Activated T-cell treated with anti-CD3 and anti-CD28 coated beads, Interleukin-2, amount 50 U/mL, for 24 hours (primary cell): ENCODE results near the gene GGCX.
"Not testable (repeated sequence)": the region's sequence is repeated elsewhere in the genome, so short reads cannot be mapped to it uniquely, and the experiment has no call there.

Experiments used
- DNase-seq: peaks from one replicate; pipeline ENCODE4 v3.0.0-alpha.2; 2020
- H3K27ac Mint-ChIP-seq: 2 replicates; pipeline ENCODE4 v1.8.0; 2020; ENCODE audit warnings: mild to moderate bottlenecking, mixed read lengths
- H3K27me3 Mint-ChIP-seq: 2 replicates; pipeline ENCODE4 v1.8.0; 2020; ENCODE audit warnings: mixed read lengths
- H3K36me3 Mint-ChIP-seq: 2 replicates; pipeline ENCODE4 v1.8.0; 2020; ENCODE audit warnings: low read depth, mixed read lengths
- H3K4me1 Mint-ChIP-seq: 2 replicates; pipeline ENCODE4 v1.8.0; 2020; ENCODE audit warnings: low read depth, mixed read lengths
- H3K4me3 Mint-ChIP-seq: 2 replicates; pipeline ENCODE4 v1.8.0; 2020; ENCODE audit warnings: mild to moderate bottlenecking, moderate library complexity, mixed read lengths
- H3K9me3 Mint-ChIP-seq: 2 replicates; pipeline ENCODE4 v1.8.0; 2020; ENCODE audit warnings: mixed read lengths

GGCX gene

DNA sequence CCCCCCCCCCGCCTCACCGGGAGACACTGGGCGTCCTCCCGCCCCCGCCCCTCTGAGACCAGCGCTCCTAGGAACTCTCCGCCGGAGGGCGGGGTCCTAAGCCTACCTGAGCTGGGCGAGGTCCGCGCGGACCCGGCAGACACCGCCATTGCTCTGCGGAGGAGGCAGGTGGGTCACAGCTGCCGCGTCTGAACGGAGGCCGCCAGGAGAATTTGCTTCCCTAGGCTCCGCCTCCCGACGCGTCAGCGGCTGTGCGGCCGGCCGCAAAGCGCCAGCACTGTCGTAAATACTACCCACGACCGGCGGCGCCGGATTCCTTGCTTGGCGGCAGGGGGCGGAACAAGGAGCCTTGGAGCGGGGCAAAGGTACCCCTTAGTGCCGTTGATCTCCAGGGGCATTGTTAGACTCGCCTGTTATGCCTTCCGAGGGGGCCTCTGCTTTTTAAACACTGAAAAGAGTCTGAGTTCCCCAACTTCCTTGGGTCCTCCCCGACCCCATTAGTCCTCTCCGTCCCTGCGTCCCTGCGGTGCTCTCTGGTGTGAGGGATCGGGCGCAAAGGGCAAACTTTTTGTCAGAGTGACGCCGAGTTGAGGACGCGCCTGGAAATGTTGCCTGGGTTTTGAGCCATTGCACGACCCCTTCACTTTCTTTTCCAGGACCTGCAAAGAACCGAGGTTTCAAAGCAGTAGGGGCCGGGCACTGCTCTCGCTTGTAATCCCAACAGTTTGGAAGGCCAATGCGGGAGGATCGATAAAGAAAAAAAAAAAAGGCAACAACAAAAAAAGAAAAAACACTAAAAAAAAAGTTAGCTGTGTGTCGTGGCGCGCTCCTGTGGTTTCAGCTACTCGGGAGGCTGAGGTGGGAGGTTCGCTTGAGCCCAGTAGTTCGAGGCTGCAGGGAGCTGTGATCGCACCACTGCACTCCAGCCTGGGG is at the start of gene GGCX:
Gene GGCX (minus strand): TSS at position 214 of the 933 bp plus-strand sequence. CDS start 65 bp downstream, at position 149.
- no peaks in the 10 kb centered on the region for H3K27me3 Mint-ChIP-seq
- peak within 1 kb of the TSS; percentile 98 for H3K27ac Mint-ChIP-seq
- H3K4me1 Mint-ChIP-seq, result peaks cover 39% of the 10 kb centered on the region
- H3K36me3 Mint-ChIP-seq, result peaks cover 39% of the 10 kb centered on the region
- H3K9me3 Mint-ChIP-seq, result no peaks in the 10 kb centered on the region
- H3K4me3 Mint-ChIP-seq, result peak within 1 kb of the TSS; percentile 94
- DNase-seq, result peak; percentile 97

DNA sequence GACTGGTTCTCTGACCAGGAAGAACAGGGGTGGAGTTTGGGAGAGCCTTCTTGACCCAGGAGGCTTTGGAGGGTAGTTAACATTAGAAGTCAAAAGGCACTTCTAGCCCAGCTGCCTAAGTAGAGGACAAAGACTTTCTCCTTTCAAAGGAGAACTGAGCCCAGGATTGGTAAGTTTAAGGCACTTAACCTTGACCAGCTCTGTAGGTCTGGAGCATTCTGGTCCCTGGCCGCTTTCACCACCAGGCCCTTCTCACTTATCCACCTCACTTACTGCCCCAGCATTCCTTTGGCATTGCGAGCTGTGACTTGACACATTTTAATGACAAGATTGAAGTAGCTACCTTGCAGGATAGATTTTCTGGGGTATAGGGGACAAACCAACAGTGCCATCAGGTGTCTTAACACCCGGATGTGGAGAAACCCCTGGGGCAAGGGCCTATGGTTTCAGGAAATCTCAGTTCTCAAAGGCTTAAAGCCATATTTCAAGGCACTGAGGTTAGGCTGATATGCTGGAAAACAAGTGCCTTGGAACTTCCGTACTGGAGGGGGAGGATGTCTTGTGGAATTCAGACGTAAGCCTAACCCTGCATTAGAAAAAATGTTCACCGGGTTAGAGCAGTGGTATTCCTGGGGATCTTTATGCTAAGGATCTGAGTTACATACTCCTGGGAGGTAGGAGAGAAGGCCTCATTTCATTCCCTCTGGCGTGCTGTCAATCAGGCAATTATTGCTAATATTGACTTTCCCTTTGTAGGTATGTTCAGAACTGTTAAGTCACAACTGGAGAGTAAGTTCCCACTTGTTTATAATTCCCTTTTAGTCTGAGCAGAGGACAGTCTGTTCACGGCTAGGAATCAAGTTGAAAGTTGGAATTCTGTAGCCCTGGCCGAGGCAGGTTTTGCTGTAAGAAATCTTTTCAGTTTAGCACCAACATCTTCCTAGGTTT is 46.2 kb upstream of the GGCX start:
- no peak overlapping the region for H3K4me3 Mint-ChIP-seq
- peaks cover 54% of the 10 kb centered on the region for H3K4me1 Mint-ChIP-seq
- no peak for DNase-seq
- no peaks in the 10 kb centered on the region for H3K27me3 Mint-ChIP-seq
- no peaks in the 10 kb centered on the region for H3K9me3 Mint-ChIP-seq
- peak overlapping the region; percentile 71 for H3K27ac Mint-ChIP-seq
- peaks cover 65% of the 10 kb centered on the region for H3K36me3 Mint-ChIP-seq

DNA sequence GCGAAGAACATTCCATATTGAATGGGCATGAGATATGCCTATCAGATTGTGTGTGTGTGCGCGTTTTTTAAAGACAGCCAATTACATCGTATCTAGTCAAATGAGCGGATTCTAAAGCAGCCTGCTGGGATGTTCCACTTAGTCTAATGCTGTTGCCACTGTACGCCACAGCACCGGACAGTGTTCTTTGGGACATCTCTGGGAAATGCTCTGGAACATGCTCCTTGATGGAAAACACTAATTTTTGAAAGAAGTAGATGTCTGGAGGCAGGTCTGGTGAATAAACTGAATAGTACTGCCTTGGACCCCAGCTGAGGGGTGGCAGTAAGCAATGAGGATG is 44.8 kb upstream of the GGCX start:
- peaks cover 54% of the 10 kb centered on the region for H3K4me1 Mint-ChIP-seq
- no peaks in the 10 kb centered on the region for H3K27me3 Mint-ChIP-seq
- peak overlapping the region; percentile 38 for H3K27ac Mint-ChIP-seq
- no peak for DNase-seq
- H3K36me3 Mint-ChIP-seq, result peaks cover 54% of the 10 kb centered on the region
- H3K9me3 Mint-ChIP-seq, result no peaks in the 10 kb centered on the region
- H3K4me3 Mint-ChIP-seq, result no peak overlapping the region

DNA sequence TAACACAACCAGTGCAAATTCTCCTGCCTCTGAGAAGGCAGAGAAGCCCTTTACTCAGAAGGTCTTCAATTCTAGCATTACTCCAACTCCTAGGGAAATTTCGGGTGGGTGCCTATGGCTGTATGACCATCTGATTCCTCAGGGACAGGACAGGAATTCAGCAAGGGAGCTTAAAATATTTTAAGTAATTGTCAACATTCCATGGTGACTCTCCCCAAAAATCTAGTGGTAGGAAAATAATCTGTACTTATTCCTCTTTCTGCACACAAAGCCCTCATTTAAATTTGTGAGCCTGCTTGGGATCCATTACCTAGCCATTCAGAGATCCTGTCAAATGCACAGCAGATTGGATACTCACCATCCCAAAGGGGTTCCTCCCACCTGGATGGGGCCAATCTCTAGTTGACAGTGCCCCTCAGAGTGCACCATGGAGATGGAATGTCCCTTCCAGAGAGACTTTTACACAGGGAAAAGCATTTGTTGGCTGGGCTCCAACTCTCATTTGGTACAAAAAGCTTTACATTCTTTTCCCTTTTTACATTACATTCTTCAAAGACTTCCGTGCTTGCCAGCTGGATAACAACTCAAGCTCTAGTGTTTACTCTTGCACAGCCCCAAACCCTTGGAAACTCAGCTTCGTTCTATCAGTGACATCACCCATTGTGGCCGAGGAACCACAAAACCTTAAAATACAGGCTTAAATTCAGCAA is 44.3 kb upstream of the GGCX start:
- no peaks in the 10 kb centered on the region for H3K27me3 Mint-ChIP-seq
- H3K4me1 Mint-ChIP-seq, result peaks cover 54% of the 10 kb centered on the region
- no peaks in the 10 kb centered on the region for H3K9me3 Mint-ChIP-seq
- H3K27ac Mint-ChIP-seq, result no peak overlapping the region
- H3K36me3 Mint-ChIP-seq, result peaks cover 54% of the 10 kb centered on the region
- no peak for DNase-seq
- no peak overlapping the region for H3K4me3 Mint-ChIP-seq

DNA sequence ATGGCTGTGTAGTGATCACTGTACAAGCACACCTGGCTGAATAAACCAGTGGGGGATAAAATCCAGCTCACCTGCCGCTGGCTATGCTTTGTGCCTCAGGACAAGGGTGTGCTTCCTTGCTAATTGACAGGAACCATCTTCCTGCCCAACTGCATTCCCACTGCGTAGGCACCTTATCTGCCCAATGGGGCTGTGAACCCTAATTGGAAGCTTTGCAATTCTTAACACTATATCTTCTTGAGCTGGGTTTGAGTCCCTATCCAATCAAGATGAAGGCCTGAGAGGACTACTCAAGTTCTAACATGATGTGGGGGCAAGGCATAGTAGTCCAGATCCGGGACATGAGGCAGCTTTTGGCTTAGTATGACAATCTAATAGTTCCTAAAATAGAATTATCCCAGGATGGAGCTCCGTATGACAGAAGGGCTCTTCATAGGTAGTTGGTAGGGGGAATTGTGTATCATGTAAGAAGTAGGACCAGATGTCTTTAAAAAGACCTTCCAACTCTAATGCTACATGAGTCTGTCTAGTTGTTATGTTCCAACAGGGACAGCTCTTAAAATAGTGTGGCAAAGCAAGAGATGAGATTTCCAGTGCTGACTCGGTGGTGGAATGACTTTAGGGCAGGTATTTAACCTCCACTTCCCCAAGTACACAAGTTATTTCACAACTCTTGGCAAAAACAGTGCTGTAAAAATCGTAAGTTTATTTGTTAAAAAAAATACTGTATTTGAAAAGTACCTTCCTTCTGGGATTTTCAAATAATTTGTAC is 43.5 kb upstream of the GGCX start:
- no peaks in the 10 kb centered on the region for H3K27me3 Mint-ChIP-seq
- DNase-seq, result no peak
- H3K9me3 Mint-ChIP-seq, result no peaks in the 10 kb centered on the region
- peak overlapping the region; percentile 86 for H3K4me3 Mint-ChIP-seq
- H3K36me3 Mint-ChIP-seq, result peaks cover 54% of the 10 kb centered on the region
- H3K4me1 Mint-ChIP-seq, result peaks cover 53% of the 10 kb centered on the region
- H3K27ac Mint-ChIP-seq, result peak overlapping the region; percentile 38

DNA sequence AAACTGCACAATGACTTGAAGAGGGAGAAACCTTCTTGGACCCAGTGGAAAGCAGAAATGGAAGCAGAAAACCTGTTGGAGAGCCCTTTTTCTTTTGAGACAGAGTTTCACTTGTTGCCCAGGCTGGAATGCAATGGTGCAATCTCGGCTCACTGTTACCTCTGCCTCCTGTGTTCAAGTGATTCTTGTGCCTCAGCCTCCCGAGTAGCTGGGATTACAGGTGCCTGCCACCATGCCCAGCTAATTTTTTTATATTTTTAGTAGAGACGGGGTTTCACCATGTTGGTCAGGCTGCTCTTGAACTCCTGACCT is 42.8 kb upstream of the GGCX start:
- H3K27ac Mint-ChIP-seq, result peak overlapping the region; percentile 63
- H3K36me3 Mint-ChIP-seq, result peaks cover 56% of the 10 kb centered on the region
- H3K4me1 Mint-ChIP-seq, result peaks cover 53% of the 10 kb centered on the region
- H3K4me3 Mint-ChIP-seq, result peak overlapping the region; percentile 86
- H3K9me3 Mint-ChIP-seq, DNase-seq, H3K27me3 Mint-ChIP-seq: not testable (repeated sequence)

DNA sequence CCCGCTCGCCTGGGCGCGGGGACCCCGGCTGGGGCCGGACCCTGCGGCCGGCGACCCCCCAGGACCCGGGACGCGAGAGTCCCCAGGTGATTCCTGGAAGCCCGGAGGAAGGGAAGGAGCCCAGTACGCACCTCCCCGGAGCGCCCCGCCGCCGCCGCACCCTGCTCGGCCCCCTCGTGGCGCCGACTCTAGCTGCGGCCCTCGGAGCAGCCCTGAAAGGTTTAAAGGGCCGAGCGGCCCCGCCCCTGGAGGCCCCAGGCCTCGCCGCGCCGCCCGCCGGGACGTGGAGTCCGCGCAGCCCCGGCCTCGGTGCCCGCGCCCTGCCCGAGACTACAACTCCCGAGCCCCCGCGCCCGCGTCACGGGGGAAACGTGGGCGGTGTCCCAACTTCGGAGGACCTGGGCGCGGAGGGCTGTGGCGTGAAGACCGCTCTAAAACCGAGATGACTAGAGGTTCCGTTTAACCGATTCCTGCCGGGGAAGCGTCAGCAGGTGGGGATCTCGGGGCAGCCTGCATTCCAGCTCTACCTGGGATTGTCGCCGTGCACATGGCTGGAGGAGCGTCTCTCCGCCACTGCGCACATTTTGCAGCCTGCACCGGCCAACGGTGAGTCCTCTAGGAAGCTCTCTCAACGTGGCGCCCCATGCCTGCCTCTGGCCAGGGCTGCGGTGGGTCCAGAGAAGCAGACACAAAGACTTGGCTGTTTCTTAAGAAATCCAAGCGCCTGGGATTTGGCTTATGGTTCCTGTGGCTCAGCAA is 41.4 kb upstream of the GGCX start, which contains the start of gene TMEM150A:
Gene TMEM150A (minus strand): TSS at position 223 of the 759 bp plus-strand sequence. CDS start 750 bp downstream, outside the sequence.
- peak within 1 kb of the TSS; percentile 86 for H3K4me3 Mint-ChIP-seq
- H3K27me3 Mint-ChIP-seq, result no peaks in the 10 kb centered on the region
- peaks cover 44% of the 10 kb centered on the region for H3K4me1 Mint-ChIP-seq
- no peaks in the 10 kb centered on the region for H3K9me3 Mint-ChIP-seq
- DNase-seq, result peak; percentile 94
- peaks cover 53% of the 10 kb centered on the region for H3K36me3 Mint-ChIP-seq
- H3K27ac Mint-ChIP-seq, result peak within 1 kb of the TSS; percentile 83

DNA sequence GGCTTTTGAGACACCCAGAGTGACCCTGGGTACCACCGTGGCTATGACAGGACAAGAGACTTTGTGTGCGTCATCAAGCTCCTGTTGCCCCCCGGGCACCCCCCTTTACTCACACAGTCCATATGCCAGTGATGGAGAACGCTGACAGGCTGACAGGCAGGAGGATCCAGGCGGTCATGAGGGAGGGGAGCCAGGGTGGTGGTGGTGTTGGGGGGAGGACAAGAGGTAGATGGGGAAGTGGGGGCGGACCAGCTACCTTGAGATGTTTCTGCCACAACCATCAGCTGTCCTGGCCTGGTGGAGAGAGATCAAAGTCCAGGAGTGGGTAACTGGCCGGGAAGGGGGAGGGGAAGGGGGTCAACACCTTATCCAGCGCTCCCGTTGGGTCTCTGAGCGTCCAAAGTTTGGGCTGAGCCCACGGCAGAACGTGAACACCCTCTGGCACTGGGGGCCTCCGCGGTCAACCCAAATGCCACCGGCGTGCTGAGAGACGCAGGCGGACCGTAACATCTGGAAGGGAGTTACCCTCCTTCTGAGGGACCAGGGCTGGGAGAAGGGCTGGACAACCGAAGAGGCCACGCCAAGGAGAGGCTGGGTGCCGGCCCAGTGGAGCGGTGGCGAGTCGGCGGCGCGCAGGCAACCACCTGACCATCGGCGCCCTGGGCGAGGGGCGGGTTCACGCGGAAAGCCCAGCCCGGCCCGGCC is 40.6 kb upstream of the GGCX start:
- H3K4me1 Mint-ChIP-seq, result peaks cover 47% of the 10 kb centered on the region
- no peaks in the 10 kb centered on the region for H3K27me3 Mint-ChIP-seq
- DNase-seq, result no peak
- H3K27ac Mint-ChIP-seq, result peak overlapping the region; percentile 83
- H3K36me3 Mint-ChIP-seq, result peaks cover 55% of the 10 kb centered on the region
- H3K4me3 Mint-ChIP-seq, result peak overlapping the region; percentile 78
- no peaks in the 10 kb centered on the region for H3K9me3 Mint-ChIP-seq

DNA sequence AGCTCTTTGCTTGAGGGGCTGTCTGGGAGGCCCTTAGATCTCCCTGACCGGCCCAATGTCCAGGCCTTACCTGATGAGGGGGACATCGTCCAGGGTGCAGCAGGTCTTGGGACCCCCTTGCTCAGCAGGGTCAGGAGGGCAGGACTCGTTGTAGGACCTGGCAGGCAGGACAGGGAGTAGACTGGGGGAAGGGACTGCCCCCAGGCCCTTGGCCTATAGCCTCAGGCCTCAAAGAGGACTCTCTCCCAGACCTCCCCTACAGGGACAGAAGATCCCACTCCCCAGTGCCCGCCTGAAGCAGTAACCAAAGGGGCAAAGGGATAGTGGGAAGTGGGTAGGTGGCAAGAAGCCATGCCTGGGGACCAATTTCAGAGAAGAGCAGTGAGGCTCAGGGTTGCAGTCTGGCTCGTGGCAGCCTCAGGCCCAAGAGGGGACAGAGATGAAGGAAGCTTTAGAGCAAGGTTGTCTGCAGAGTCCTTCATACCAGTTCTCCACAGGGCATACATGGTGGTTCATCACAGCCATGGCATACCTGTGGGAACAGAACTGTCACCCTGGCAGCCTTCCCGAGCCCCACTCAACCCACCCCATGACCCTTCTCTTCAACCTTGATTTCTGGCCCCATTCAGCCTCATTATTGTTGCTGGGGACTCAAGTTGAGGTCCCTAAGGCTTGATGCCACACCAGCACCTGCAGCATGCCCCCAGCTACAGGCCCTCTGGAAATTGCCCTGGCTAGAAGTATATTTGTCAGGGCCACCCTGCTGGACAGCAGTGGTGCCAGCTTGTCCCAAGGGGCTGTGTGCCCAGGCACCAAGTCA is 39.9 kb upstream of the GGCX start:
- Mint-ChIP-seq H3K9me3 (no peaks in the 10 kb centered on the region), H3K4me1 (peaks cover 54% of the 10 kb centered on the region), H3K4me3 (peak overlapping the region; percentile 78), H3K36me3 (peaks cover 56% of the 10 kb centered on the region), H3K27ac (peak overlapping the region; percentile 83), H3K27me3 (no peaks in the 10 kb centered on the region)
- no peak for DNase-seq

DNA sequence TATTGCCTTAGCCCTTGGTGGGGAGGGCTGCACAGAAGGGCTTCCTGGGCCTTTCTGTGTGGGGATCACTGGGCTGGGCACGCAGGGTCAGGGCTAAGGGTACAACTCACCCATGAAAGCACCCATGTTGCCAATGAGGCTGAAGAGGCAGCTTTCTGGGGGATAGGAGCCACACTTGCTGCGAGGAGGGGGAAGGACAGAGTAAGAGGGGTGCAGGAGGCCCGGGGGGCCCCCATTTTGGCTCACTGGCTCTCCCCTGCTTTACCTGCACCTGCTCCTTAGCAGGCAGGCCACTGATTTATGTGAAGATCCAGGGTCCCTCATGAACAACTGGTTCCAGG is 38.9 kb upstream of the GGCX start:
- H3K4me3 Mint-ChIP-seq, result no peak overlapping the region
- no peak for DNase-seq
- H3K9me3 Mint-ChIP-seq, result no peaks in the 10 kb centered on the region
- peaks cover 50% of the 10 kb centered on the region for H3K4me1 Mint-ChIP-seq
- peaks cover 57% of the 10 kb centered on the region for H3K36me3 Mint-ChIP-seq
- no peaks in the 10 kb centered on the region for H3K27me3 Mint-ChIP-seq
- peak overlapping the region; percentile 69 for H3K27ac Mint-ChIP-seq

DNA sequence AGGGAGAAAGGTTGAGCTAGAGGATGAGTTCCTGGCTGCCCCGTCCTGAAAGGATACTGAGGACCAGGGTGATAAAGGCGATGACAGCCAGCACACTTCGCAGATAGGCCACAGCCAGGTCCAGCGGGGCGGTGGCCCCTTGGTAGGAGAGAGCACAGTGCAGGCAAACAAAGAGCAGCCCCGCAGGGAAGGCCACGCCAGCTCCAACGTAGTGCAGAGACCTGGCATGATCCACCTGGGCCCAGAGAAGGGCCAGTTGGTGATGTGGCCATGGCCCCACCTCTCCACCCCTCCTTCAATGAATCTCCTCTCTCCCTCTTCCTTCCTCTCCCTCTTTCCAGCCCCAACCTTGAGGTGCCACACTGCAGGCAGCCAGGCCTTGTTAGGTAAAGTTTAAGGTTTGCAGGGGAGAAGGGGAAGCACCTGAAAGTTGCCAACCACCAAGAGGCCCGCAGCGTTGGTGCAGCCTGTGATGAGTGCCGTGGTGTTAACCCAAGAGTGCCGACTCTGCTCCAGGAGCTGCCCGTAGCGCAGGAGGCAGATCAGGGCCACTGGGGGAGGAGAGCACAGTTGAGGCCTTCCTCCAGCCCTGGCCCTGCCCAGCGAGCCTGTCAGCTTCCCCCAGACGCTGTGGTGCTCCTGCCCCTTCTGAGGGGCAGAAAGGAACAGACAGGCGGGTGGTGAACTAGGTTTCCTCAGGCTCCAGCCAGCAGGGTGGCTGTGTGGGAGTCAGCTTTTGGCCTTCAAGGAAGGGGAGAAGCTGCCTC is 38.4 kb upstream of the GGCX start:
- Mint-ChIP-seq H3K27ac (peak overlapping the region; percentile 74), H3K4me3 (no peak overlapping the region), H3K9me3 (no peaks in the 10 kb centered on the region), H3K4me1 (peaks cover 49% of the 10 kb centered on the region), H3K27me3 (no peaks in the 10 kb centered on the region), H3K36me3 (peaks cover 59% of the 10 kb centered on the region)
- DNase-seq, result no peak
